SK-N-SH treated with all-trans-retinoic acid at 6 μM for 48 hours (cell line): ENCODE measurements around the gene FRMD5.

Experiments
- ARNTL ChIP-seq: fragments of 450-650 bp; formaldehyde crosslinking; IDR thresholded peaks from 2 replicates; pipeline ENCODE4 v1.5.0; 2020; ENCODE audit warnings: low read depth, mild to moderate bottlenecking, moderate library complexity, borderline replicate concordance
- ESRRG ChIP-seq: fragments of 250-450 bp; sonication (Bioruptor Pico); IDR thresholded peaks from 2 replicates; pipeline ENCODE4 v1.6.1; 2021; ENCODE audit warnings: mild to moderate bottlenecking
- PATZ1 ChIP-seq: fragments of 250-450 bp; sonication (Bioruptor Pico); IDR thresholded peaks from 2 replicates; pipeline ENCODE4 v1.8.0; 2020; ENCODE audit warnings: mild to moderate bottlenecking, moderate library complexity, borderline replicate concordance
- PPARA ChIP-seq: fragments of 250-450 bp; sonication (Bioruptor Pico); IDR thresholded peaks from 2 replicates; pipeline ENCODE4 v1.5.0; 2020; ENCODE audit warnings: mild to moderate bottlenecking, borderline replicate concordance
- RARB ChIP-seq: fragments of 250-450 bp; sonication (Bioruptor Pico); IDR thresholded peaks from 2 replicates; pipeline ENCODE4 v1.8.0; 2021; ENCODE audit warnings: mild to moderate bottlenecking, moderate library complexity
- TSHZ2 ChIP-seq: fragments of 250-450 bp; sonication (Bioruptor Pico); IDR thresholded peaks from 2 replicates; pipeline ENCODE4 v1.5.0; 2020; ENCODE audit warnings: mild to moderate bottlenecking, moderate library complexity
- ZFP3 ChIP-seq: fragments of 250-450 bp; sonication (Bioruptor Pico); IDR thresholded peaks from 2 replicates; pipeline ENCODE4 v1.5.0; 2020; ENCODE audit warnings: mild to moderate bottlenecking, moderate library complexity
- ZNF565 ChIP-seq: fragments of 450-650 bp; formaldehyde crosslinking; conservative IDR thresholded peaks from 2 replicates; pipeline ENCODE4 v1.5.0; 2020; ENCODE audit warnings: low read depth, mild to moderate bottlenecking, moderate library complexity

GRCh38 chr15:43901495-43901894 is 293.6 kb downstream of the FRMD5 start:
- TF ChIP-seq ESRRG (CRISPR knock-in tag) (no peak), TSHZ2 (CRISPR knock-in tag) (no peak), PATZ1 (CRISPR knock-in tag) (no peak), ZFP3 (CRISPR knock-in tag) (no peak), PPARA (CRISPR knock-in tag) (no peak), ARNTL (CRISPR knock-in tag) (no peak), ZNF565 (CRISPR knock-in tag) (no peak), RARB (CRISPR knock-in tag) (no peak)
